HG03039 (cell line): ENCODE results near the gene PPARGC1A.

Source experiments
- ATAC-seq: cut with Tn5 transposase; IDR thresholded peaks from one replicate; pipeline ENCODE4 v1.9.1; 2021; ENCODE audit warnings: mild to moderate bottlenecking, moderate library complexity; ENCODE audit not compliant: unreplicated experiment

The PPARGC1A gene

DNA sequence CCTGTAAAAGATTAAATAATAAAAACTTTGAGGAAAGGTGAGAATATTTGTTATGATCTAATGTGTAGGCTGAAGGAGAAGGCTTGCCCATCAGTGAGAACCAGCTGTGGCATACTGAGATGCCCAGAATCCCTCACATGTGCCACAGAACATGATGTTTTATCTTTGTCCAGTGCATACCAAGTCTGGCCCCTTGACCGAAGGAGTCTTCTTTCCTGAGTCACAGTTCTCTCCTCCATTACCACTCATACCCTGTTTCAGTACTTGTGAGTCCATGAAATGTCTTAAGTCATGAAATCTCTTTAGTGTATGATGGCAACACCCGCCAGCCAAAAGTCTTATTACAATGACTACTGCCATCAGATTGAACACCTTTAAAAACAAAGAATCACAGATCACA, 42.7 kb downstream of the PPARGC1A start:
- no peak for ATAC-seq

GRCh38 chr4:23844961-23845360, 44.9 kb downstream of the PPARGC1A start:
- ATAC-seq = no peak

GRCh38 chr4:23839279-23839678, 50.6 kb downstream of the PPARGC1A start:
- ATAC-seq = no peak

- ATAC-seq = no peak
Observed at GRCh38 chr4:23838607-23839006, 51.2 kb downstream of the PPARGC1A start.

GRCh38 chr4:23838131-23838530, 51.7 kb downstream of the PPARGC1A start:
- no peak for ATAC-seq

DNA sequence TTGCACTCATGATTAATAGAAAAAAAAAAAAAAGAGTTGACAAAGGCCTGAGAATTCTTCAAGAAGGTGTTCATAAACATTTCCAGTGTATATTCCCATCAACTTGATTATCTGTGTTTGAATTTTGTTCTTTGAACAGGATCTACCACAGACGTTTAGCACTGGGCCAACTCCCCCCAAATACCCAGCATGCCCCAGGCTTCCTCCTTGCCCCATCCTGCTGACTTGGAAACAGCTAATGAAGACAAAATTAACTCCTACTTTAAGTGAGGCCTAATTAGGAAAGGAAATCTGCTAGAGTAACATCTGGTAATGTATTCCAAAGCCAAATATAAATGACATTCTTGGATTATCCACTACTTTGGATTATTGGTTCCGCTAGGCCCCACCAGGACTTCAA, 52.5 kb downstream of the PPARGC1A start:
- ATAC-seq = no peak

- no peak for ATAC-seq
Observed at GRCh38 chr4:23835774-23836478, 53.9 kb downstream of the PPARGC1A start.

DNA sequence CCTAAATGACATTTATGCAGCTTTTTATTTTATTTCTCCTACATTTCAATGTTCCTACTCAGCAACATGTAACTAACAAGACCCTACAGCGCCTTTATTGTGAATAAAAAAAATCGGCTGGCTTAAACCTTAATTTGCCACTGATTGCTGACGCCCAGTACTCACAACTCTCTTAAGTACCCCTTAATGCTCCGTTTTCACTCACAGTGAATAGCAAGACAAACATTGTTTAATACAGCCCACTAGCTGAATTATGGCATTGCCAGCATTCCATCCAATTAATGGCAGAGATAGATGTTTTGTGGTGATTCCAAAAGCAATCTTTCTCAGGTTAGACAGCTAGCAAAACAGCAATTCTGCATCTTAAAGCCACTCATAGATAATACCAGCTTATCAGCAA, 61.1 kb downstream of the PPARGC1A start:
- ATAC-seq = no peak

DNA sequence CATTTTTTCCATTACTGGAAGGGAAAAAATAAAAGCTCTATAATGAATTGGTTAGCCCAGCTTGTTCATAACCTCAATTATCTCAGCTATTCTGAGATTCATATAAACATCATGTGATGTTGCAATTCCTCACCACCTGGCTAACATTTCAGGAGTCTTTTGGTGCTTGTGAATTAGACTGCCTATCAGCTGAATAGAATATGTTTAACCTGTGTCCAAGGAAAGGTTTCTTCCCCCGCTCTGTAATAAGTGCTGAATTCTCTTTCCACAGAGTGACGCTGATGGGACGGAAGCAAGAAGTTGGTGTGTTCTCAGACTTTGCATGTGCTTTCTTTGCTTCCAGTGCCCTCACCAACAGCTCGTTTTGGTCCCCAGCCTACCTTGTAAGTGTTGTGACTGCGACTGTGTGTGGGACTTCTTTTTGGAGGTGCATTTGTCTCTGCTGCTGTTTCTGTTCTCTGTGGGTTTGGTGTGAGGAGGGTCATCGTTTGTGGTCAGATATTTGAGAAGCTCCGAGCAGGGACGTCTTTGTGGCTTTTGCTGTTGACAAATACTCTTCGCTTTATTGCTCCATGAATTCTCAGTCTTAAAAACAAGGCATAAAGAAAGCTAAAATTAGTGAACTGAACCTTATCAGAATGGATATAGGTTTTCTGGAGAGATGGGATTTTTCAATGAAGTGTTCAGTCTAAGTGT, 61.7 kb downstream of the PPARGC1A start:
- no peak for ATAC-seq

- no peak for ATAC-seq
Observed at GRCh38 chr4:23822181-23822580, 67.7 kb downstream of the PPARGC1A start.

DNA sequence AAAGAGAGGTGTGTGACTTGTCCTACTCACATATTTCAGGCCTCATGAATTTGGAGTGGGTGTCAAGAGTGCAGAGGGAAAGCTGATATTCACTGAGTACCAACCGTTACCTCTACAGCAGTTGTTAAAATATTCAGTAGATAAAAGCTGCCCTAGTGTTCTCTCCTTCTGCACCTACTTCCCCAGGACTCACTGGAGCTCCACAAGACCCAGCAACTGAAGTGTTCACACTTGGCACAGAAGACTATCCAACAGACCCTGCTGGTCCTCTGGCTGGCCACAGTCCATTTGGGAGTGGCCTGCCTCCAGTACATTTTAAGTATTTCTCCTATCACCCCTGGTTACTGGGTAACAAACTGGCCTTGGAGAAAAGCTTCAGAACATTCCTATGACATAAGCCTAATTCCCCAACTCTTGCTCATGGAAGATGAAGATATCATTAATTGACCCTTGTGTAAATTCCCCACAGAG, 70.8 kb downstream of the PPARGC1A start:
- ATAC-seq = no peak

DNA sequence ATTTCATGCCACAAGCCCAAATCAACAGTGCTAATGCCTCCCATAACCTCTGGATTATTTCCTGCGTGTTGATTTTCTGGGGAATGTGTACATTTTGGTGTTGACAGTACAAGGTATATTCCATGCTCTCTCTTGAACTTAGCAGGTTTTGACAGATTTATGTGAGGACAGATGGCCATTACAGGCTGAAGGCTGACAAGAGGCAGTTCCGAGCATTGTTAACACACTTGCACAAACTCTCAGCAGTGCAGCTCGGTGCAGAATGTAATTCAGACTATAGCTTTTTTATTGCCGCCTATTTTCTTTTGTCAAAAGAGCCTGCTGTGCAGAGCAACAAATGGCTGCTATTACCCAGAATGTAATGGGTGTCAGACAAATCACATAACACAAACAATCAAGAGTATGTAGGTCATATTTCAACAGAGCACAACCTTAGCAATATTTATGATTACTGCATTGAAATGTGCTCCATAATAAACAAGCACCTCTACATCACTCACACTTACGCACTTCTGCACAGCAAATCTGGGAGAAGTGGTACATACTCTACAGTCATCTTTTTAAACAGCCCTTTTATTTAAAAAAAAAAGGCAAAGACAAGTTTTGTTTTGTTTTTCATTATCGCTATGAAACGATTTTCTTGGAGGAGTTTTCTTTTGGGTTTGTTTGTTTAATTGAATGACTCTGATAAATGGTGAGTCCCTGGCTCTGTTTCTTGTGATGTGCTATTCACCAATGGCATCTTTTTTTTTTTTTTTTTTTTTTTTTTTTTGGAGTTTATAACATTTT, 71.6 kb downstream of the PPARGC1A start:
- no peak for ATAC-seq

GRCh38 chr4:23814996-23815660, 74.7 kb downstream of the PPARGC1A start:
- ATAC-seq = no peak

DNA sequence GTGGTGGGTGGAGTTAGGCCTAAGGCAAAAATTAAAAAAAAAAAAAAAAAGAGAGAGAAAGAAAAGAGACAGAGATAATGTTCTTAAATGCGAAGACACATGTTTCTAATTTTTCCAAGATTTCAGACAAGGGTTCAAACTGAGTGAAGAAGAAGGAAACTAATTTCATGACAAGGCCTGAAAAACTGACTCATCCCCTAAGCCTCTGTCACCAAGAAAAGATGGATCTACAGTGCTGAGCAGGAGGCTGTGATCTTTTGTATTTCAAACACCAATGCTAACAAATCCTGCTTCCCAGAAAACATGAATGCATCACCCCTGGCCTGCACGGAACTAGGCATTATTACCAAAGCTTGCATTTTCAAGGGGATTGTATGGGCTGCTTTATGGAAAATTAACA, 75.3 kb downstream of the PPARGC1A start:
- ATAC-seq = no peak

GRCh38 chr4:23811161-23811560, 78.7 kb downstream of the PPARGC1A start:
- ATAC-seq = no peak

- ATAC-seq = no peak
Observed at GRCh38 chr4:23805450-23805851, 84.4 kb downstream of the PPARGC1A start.

DNA sequence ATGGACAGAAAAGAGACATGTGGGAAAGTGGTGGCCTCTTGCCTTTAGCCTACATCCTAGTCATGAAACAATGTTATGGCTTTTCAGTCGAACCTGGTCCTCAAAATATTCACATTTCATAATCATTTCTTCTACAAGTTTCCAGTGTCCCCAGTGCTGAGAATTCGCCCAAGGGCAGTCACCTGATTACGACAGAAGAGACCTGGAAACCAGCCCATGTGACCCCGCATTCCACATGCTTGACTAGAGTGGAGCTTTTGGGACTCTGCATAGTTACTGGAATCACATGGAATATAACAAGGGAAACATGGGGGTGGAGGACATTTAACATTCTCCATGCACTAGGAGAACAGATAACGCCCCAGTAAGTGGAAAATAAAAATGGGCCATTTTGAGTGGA, 100.1 kb downstream of the PPARGC1A start:
- ATAC-seq = no peak

GRCh38 chr4:23788460-23788859, 101.4 kb downstream of the PPARGC1A start:
- ATAC-seq = no peak

GRCh38 chr4:23788027-23788426, 101.8 kb downstream of the PPARGC1A start:
- no peak for ATAC-seq

GRCh38 chr4:23782778-23783437, 106.9 kb downstream of the PPARGC1A start:
- ATAC-seq = no peak

- ATAC-seq = no peak
Observed at GRCh38 chr4:23779839-23780238, 110.0 kb downstream of the PPARGC1A start.
